ENCODE data around the gene RAB11FIP4.

DNA sequence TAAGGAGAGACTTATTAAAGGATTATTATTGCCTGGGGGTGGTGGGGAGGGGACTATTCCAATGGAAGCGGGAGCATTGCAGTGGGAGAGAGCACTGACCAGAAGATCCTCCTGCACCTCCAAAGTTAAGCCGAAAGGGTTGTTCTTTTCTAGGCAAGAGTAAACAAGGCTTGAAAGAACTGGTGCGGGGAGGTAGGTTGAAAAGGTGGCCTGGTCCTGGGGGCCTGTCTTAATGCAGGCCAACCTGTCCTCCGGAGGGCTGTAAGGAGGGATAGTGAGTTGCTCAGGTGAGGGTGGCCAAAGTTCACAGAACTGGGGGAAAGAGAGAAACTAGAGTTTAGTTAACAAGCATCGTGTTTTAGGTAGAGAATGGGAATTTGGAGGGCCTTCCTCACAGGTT, 65.3 kb downstream of the RAB11FIP4 start:
- TF ChIP-seq POLR2AphosphoS5 (IDR thresholded peaks at IDR 0.05; ENCODE audit: low read depth, low read length), result no peak
- no peak for TF ChIP-seq POLR2A (IDR thresholded peaks at IDR 0.05; ENCODE audit: low read depth, low read length)
- TF ChIP-seq TAF1 (IDR thresholded peaks at IDR 0.05; ENCODE audit: borderline replicate concordance, low read depth, low read length), result no peak
